Measurements from ENCODE around the gene GZMA.
"Not testable (repeated sequence)": the region's sequence is repeated elsewhere in the genome, so short reads cannot be mapped to it uniquely, and the experiment has no call there.

Gene GZMA

DNA sequence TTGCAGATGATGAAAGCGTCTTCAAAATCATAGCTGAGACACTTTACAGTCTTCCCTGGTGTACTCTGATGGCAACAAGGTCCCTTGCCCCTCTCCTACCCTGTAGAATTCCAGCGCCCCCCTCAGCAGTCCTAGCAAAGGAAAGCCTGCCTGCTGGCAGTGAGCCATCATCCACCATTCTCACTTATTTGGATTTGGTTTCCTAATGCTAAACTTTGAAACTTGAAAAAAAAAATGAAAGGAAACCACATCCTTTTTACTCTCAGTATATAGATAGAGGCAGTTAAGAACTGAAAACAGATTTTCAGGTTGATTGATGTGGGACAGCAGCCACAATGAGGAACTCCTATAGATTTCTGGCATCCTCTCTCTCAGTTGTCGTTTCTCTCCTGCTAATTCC lies at the start of gene GZMA:
Gene GZMA (plus strand): TSS at position 299 of the 400 bp plus-strand sequence. CDS start 37 bp downstream, at position 336.
- no peak for DNase-seq

- DNase-seq = no peak
Observed at GRCh38 chr5:55055183-55055582, 47.3 kb upstream of the GZMA start.

DNA sequence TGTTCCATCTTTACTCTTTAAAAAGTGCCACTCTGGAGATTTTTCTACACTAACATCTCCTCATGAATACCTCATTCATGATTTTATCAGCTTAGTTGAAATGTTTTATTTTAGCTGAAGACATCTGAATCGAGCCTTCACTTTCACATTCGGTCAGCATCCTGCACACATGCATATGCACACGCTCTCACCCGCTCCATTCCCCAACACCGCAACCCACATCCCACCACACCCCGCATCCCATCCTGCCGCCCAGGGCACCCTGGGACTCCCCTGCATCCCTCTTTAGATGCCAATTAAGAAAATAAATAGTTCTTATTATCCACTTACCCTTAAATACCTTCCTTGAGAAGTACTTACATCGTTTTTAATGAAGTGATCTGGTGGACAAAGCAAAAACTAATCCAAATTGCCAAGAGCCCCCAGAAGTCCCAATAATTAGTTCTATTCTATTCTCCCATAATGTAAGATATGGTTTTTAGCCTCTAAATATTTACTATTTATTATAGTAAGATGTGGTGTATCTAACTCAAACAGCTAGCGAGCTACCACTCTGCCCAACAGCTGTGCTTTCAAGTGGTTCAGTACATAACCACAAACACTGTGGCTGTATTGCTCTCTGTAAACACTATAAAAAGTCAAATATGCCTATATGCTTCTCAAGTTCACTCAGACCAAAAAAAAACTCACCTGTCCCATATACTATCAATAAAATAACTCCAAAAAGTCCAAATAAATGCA lies 40.2 kb upstream of the GZMA start:
- DNase-seq = no peak

DNA sequence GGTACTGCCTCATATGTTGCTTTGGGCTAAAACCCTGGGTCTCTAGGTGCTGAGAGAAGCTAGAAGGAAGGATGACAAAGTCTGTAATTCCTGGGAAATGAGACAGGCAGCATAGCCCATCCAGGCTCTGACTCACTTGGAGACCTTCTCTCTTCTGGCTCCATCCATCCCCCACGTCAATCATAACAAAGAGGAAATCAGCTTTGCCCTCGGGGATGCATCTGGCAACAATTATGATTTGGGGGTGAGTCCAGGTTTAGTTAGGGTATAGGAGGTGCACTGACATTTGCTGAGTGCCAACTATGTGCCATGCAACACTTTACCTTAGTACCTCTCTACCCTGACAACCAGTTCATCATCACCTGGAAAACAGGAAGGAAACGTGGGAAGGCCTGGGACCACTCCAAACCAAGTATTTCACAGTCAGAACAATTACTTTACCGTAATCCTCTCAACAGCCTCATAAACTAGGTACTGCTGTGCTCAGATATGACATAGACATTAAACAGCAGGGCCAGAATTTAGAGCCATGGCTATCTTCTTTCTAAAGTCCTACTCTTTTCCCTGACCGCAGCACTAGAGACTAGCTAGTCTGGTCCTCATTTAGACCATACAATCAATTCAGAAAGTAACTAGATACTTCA lies 39.1 kb upstream of the GZMA start:
- no peak for DNase-seq

DNA sequence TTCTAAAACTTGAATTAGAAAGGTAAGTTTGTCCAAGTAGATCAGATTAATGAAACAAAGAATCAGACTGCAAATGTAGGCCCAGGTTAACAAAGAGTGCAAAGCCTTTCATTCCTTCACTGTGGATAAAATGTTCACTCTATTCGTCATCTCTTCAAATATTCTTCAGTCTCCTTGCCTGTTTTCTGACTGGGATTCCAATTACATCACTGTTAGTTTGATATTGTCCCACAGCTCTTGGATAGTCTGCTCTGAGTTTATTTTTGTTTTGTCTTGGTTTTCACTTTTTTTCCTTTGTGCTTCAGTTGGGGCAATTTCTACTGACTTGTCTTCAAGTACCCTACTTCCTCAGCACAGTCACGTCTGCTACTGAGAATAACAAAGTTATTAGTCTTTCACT lies 38.5 kb upstream of the GZMA start:
- no peak for DNase-seq

GRCh38 chr5:55064523-55064922 lies 37.9 kb upstream of the GZMA start:
- no peak for DNase-seq

- DNase-seq = no peak
Observed at GRCh38 chr5:55066277-55066676, 36.2 kb upstream of the GZMA start.

DNA sequence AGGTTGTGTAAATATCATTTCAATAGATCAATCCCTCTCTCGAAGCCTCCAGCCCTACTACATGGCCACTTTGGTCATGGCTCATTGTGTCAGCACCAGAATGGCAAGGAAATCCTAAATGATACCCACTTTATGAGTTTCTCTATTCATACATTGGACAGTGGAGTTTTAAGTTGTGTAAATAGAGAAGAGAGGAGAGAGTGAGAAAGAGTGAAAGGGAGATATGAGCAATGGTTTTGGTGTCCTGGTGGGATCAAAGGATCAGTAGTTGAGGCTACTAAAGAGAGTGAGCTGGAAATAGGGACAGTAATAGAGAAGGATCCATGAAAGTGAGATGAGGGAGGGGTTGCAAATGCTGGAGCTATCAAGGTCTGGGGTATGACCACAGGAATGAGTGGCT lies 31.5 kb upstream of the GZMA start:
- no peak for DNase-seq

- no peak for DNase-seq
Observed at GRCh38 chr5:55071413-55071812, 31.0 kb upstream of the GZMA start.

- DNase-seq = no peak
Observed at GRCh38 chr5:55072666-55073065, 29.8 kb upstream of the GZMA start.

DNA sequence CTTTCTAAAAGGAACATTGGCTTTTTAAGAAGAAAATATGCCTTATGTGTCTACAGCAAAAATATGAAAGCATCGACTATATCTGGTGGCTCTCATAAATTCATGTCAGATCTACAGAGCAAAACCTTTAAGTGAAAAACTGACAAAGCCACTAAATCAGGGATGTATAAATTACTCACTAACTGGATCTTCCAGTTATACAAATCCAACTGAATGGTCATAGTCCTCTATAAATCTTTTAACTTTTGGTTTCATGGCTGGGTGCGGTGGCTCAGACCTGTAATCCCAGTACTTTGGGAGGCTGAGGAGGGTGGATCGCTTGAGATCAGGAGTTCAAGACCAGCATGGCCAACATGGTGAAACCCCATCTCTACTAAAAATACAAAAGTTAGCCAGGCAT lies 29.2 kb upstream of the GZMA start:
- no peak for DNase-seq

GRCh38 chr5:55081541-55081940 lies 20.9 kb upstream of the GZMA start:
- DNase-seq = no peak

GRCh38 chr5:55089301-55089700 lies 13.1 kb upstream of the GZMA start:
- not testable (repeated sequence) for DNase-seq

DNA sequence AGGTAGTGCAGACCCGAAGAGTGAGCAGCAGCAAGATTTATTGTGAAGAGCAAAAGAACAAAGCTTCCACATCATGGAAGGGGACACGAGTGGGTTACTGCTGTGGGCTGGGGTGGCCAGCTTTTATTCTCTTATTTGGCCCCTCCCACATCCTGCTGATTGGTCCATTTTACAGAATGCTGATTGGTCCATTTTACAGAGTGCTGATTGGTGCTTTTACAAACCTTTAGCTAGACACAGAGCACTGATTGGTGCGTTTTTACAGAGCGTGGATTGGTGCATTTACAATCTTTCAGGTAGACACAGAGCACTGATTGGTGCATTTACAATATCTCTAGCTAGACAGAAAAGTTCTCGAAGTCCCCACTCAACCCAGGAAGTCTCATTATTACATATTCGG lies 11.4 kb upstream of the GZMA start:
- not testable (repeated sequence) for DNase-seq

GRCh38 chr5:55096182-55096581 lies 6.3 kb upstream of the GZMA start:
- DNase-seq = no peak

GRCh38 chr5:55096861-55097260 lies 5.6 kb upstream of the GZMA start:
- no peak for DNase-seq

- not testable (repeated sequence) for DNase-seq
Observed at GRCh38 chr5:55101148-55101547, 1.3 kb upstream of the GZMA start.

- no peak for DNase-seq
Observed at GRCh38 chr5:55101556-55102276, 730 bp upstream of the GZMA start.

GRCh38 chr5:55104036-55104772 lies 1.8 kb downstream of the GZMA start:
- no peak for DNase-seq

- DNase-seq = no peak
Observed at GRCh38 chr5:55104946-55105701, 2.7 kb downstream of the GZMA start.

DNA sequence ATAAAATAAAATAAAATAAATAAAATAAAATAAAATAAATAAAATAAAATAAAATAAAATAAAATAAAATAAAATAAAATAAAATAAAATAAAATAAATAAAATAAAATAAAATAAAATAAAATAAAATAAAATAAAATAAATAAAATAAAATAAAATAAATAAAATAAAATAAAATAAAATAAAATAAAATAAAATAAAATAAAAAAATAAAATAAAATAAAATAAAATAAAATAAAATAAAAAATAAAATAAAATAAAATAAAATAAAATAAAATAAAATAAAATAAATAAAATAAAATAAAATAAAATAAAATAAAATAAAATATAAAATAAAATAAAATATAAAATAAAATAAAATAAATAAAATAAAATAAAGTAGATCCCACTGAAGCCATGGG lies 3.5 kb downstream of the GZMA start:
- DNase-seq = not testable (repeated sequence)

DNA sequence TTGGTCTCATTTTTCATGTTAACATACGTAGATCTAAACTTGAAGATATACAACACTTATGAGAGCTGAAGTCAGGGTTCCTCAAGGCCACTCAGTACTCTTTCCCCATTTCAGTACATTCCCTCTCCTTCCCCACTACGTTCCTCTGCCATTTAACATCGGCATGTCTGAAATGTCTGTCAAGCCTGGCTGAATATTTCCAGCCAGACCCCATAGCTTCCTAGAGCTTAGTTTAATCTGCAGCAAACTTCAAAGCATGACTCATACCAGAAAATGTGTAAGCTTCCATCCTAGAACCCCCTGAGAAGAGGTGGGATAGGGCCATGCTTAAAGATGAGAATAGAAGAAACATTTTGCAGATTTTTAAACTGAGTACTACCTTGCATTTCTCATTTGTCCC lies 6.2 kb downstream of the GZMA start:
- DNase-seq = no peak

- DNase-seq = peak; percentile 79
Observed at GRCh38 chr5:55110217-55110616, 7.8 kb downstream of the GZMA start.

Data from eye (tissue), 1 donor.